Thymus (tissue), 11 donors: ENCODE data around the gene RNASE7. TPM values are rescaled to one million over a fixed set of nuclear protein-coding genes. Genes with fewer than 3 reads are reported as not detected.

Experiments used
- DNase-seq, 9 donors: peaks; one replicate each; pipeline ENCODE4 v3.0.0-alpha.2; 2013; ENCODE audit warnings: low spot score in 9 of 9, low read depth in 6 of 9, missing footprints in 1 of 9
- H3K27ac ChIP-seq, 2 donors: one replicate each; pipeline ENCODE4 v1.5.1; 2013; ENCODE audit warnings: control low read depth in 1 of 2, low read depth in 1 of 2, low read length in 1 of 2, mild to moderate bottlenecking in 1 of 2, moderate library complexity in 1 of 2
- H3K27me3 ChIP-seq, 2 donors: one replicate each; pipeline ENCODE4 v1.5.1; 2013; ENCODE audit warnings: low read length in 1 of 2; ENCODE audit not compliant: control insufficient read depth in 2 of 2, insufficient read depth in 1 of 2
- H3K36me3 ChIP-seq, 2 donors: one replicate each; pipeline ENCODE4 v1.5.1; 2013; ENCODE audit warnings: low read length in 1 of 2, mild to moderate bottlenecking in 1 of 2, moderate library complexity in 1 of 2; ENCODE audit not compliant: control insufficient read depth in 2 of 2, insufficient read depth in 2 of 2
- H3K4me1 ChIP-seq, 2 donors: one replicate each; pipeline ENCODE4 v1.5.1; 2013; ENCODE audit warnings: low read length in 2 of 2; ENCODE audit not compliant: control insufficient read depth in 2 of 2, insufficient read depth in 2 of 2
- H3K4me3 ChIP-seq, 2 donors: one replicate each; pipeline ENCODE4 v1.5.1; 2013; ENCODE audit warnings: low read length in 2 of 2, control low read depth in 1 of 2, mild to moderate bottlenecking in 1 of 2
- H3K9me3 ChIP-seq, 2 donors: one replicate each; pipeline ENCODE4 v1.5.1; 2013; ENCODE audit warnings: low read length in 1 of 2, mild to moderate bottlenecking in 1 of 2; ENCODE audit not compliant: control insufficient read depth in 2 of 2, insufficient read depth in 1 of 2
- WGBS: extraction: QIAGEN DNeasy Blood & Tissue Kit; methylation state at CpG from one replicate; pipeline ENCODE4 v1.1.7; 2013; 5-methylcytosine and 5-hydroxymethylcytosine counted together
- polyA plus RNA-seq: library from polyadenylated mRNA; stranded (reverse); fragments of 200-250 nt; gene quantifications from one replicate; pipeline ENCODE4 v1.2.3, GENCODE V29; 2013
- total RNA-seq: library from RNA; stranded (reverse); fragments of 120-200 nt; gene quantifications from one replicate; pipeline ENCODE4 v1.2.4, GENCODE V29; 2013
- donor health status: healthy.

Gene RNASE7
- total and polyA plus RNA-seq, 2 donors, result 0.47 to 1.6 TPM

DNA sequence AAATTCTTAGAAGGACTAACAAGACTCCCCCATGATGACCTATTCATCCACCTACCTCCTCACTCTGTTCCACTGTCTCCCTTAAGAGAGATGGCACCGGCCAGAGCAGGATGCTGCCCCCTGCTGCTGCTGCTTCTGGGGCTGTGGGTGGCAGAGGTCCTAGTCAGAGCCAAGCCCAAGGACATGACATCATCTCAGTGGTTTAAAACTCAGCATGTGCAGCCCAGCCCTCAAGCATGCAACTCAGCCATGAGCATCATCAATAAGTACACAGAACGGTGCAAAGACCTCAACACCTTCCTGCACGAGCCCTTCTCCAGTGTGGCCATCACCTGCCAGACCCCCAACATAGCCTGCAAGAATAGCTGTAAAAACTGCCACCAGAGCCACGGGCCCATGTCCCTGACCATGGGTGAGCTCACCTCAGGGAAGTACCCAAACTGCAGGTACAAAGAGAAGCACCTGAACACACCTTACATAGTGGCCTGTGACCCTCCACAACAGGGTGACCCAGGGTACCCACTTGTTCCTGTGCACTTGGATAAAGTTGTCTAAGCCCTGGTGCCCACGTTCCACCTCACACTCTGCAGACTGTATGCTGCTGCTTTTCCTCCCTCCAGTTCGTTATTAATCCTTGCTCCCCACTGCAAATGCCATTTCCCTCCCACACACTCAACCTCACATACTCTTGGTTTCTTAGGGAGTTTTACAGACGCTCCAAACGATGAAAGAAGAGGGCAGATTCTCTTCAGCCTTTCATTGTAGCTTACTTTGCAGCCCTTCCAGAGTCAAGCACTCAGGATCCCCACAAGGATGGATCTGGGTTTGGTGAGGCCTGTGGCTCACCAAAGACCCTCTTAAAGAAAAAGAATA is 15.9 kb downstream of the RNASE7 start, which contains the start of gene RNASE8:
Gene RNASE8 (plus strand): TSS at position 20 of the 873 bp plus-strand sequence. CDS start 71 bp downstream, at position 91.
- Histone ChIP-seq H3K27me3 (peaks cover 2 to 16% of the 10 kb centered on the region in 2 donors), H3K4me1 (no peaks in the 10 kb centered on the region), H3K27ac (no peak within 1 kb of the TSS), H3K4me3 (no peak within 1 kb of the TSS), H3K36me3 (no peaks in the 10 kb centered on the region), H3K9me3 (no peaks in the 10 kb centered on the region)
- WGBS, result 88% methylated on average over 8 of the region's 8 CpGs
- no peak for DNase-seq

DNA sequence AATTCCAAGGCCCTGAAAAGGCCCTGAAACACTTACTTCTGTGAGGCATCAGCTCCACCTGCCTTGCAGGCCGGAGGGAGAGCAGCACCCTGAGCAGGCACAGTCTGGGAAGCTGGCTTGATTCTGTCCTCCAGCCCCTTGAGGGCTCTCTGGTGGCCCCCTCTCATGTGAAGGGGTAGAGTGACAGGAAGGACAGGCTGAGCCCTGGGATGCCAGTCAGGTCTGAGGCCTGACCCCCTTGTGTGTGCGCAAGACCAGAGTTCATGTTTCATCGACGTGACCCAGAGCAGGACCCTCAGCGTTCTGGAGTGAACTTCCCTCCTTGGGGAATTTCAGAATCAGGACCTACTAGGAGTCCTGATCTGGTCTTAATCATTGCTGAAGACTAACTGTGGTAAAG is 16.7 kb downstream of the RNASE7 start:
- no peaks in the 10 kb centered on the region for H3K9me3 ChIP-seq
- no peaks in the 10 kb centered on the region for H3K4me1 ChIP-seq
- DNase-seq, result no peak
- no peak overlapping the region for H3K27ac ChIP-seq
- peaks cover 2 to 21% of the 10 kb centered on the region in 2 donors for H3K27me3 ChIP-seq
- no peak overlapping the region for H3K4me3 ChIP-seq
- WGBS, result 96% methylated on average over 5 of the region's 5 CpGs
- H3K36me3 ChIP-seq, result no peaks in the 10 kb centered on the region

GRCh38 chr14:21059842-21060613 is 17.9 kb downstream of the RNASE7 start:
- no peaks in the 10 kb centered on the region for H3K9me3 ChIP-seq
- H3K27ac ChIP-seq, result no peak overlapping the region
- WGBS, result 91% methylated on average over 8 of the region's 8 CpGs
- H3K27me3 ChIP-seq, result peaks cover 2 to 22% of the 10 kb centered on the region in 2 donors
- no peak overlapping the region for H3K4me3 ChIP-seq
- H3K36me3 ChIP-seq, result no peaks in the 10 kb centered on the region
- no peaks in the 10 kb centered on the region for H3K4me1 ChIP-seq
- no peak for DNase-seq

GRCh38 chr14:21060614-21061346 is 18.6 kb downstream of the RNASE7 start:
- H3K4me3 ChIP-seq, result no peak overlapping the region
- no peak overlapping the region for H3K27ac ChIP-seq
- no peaks in the 10 kb centered on the region for H3K9me3 ChIP-seq
- WGBS, result 93% methylated on average over 13 of the region's 13 CpGs
- peaks cover 3 to 27% of the 10 kb centered on the region in 2 donors for H3K27me3 ChIP-seq
- DNase-seq, result no peak
- H3K36me3 ChIP-seq, result no peaks in the 10 kb centered on the region
- H3K4me1 ChIP-seq, result no peaks in the 10 kb centered on the region

GRCh38 chr14:21061347-21061668 is 19.1 kb downstream of the RNASE7 start:
- H3K27me3 ChIP-seq, result peaks cover 6 to 32% of the 10 kb centered on the region in 2 donors
- H3K4me3 ChIP-seq, result no peak overlapping the region
- DNase-seq, result no peak
- no peaks in the 10 kb centered on the region for H3K4me1 ChIP-seq
- no peak overlapping the region for H3K27ac ChIP-seq
- no peaks in the 10 kb centered on the region for H3K9me3 ChIP-seq
- H3K36me3 ChIP-seq, result no peaks in the 10 kb centered on the region
- 93% methylated on average over 3 of the region's 3 CpGs for WGBS

GRCh38 chr14:21063479-21063878 is 21.3 kb downstream of the RNASE7 start:
- DNase-seq, result no peak
- Histone ChIP-seq H3K27ac (no peak overlapping the region), H3K4me3 (no peak overlapping the region), H3K36me3 (no peaks in the 10 kb centered on the region), H3K4me1 (peaks cover 0 to under 1% of the 10 kb centered on the region in 2 donors), H3K27me3 (peaks cover 16 to 52% of the 10 kb centered on the region in 2 donors), H3K9me3 (no peaks in the 10 kb centered on the region)
- 93% methylated on average over 3 of the region's 3 CpGs for WGBS

DNA sequence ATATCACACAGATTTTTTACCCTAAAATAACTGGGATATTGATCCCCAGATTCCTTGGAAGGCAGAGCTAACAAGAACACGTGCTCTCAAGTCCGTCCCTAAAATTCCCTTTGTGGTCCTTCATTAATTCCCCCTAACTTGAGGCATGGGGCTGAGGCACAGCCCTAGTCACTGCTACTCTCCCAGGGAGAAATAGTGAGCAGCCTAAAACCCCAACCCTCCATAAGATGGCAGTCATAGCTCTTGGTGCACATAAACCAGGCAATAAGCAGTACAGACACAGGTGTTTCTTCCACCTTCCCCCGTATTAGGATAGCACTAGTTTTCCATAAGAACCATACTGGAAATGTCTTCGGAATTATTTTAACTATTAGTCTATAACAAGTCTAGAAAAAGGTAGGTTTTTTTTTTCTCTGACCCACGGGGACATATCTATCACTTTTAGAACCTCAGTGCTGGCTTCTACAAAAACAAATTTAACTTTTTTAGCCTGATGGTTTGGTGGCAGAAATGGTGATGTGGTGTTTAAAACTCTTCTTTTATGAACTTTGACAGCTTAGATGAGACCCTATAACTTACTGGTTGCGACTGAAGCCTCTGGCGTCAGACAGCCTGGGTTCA is 24.8 kb downstream of the RNASE7 start:
- H3K27ac ChIP-seq, result no peak overlapping the region
- peaks cover 48 to 78% of the 10 kb centered on the region in 2 donors for H3K27me3 ChIP-seq
- H3K9me3 ChIP-seq, result peaks cover 1 to 6% of the 10 kb centered on the region in 2 donors
- no peak overlapping the region for H3K4me3 ChIP-seq
- peak in 1 of 9 donors; percentile 49 for DNase-seq
- H3K36me3 ChIP-seq, result no peaks in the 10 kb centered on the region
- peaks cover 15 to 31% of the 10 kb centered on the region in 2 donors for H3K4me1 ChIP-seq
- 82% methylated on average over 7 of the region's 7 CpGs for WGBS

DNA sequence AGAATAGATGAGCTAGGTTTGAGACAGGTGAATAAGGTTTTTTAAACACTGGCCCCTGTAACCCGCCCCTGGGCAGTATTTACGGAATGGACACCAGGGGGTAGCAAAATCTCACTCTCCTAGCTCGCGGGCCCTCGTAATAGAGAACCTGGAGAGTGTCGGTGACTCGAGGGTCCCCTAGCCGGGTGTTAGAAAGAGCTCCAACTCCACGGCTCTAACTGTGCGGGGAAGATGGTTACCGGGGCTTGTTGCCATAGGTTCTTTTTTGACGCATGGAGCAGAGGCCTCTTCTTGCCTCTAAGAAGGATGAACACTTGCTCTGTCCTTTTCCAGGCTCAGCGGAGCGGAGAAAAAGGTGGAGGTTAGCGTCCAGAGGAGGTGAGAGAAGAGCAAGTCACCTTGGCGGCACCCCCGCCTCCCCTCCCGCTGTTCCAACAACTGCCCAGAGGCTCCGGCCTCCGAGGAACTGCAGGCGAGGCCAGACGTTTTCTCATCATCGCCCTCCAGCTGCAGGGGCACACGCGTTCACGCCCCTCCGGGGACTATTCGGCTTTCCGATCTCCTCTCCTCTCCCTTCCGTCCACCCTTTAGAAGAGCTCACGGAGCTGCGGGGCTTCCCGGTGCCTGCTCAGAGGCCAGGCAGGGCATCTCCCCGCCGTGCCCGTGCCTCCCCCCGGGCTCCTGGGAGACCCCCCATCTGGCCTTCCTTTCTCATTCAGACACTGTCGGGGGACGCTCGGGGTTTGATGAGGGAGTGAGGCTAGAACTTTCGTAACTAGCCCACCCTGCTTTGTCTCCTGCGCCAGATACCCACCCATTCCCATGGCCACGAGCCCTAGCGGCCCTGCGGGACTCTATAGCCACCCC is 26.6 kb downstream of the RNASE7 start:
- H3K4me3 ChIP-seq, result peak overlapping the region in 1 of 2 donors; percentile 1
- peaks cover 1 to 6% of the 10 kb centered on the region in 2 donors for H3K9me3 ChIP-seq
- 4% methylated on average over 45 of the region's 45 CpGs for WGBS
- H3K27ac ChIP-seq, result no peak overlapping the region
- H3K36me3 ChIP-seq, result no peaks in the 10 kb centered on the region
- DNase-seq, result peak in 3 of 9 donors; percentile 13 to 61 (median 40)
- H3K4me1 ChIP-seq, result peaks cover 15 to 34% of the 10 kb centered on the region in 2 donors
- peaks cover 57 to 78% of the 10 kb centered on the region in 2 donors for H3K27me3 ChIP-seq
